ENCODE data around the gene MYO15A.
"Not testable (repeated sequence)": the region's sequence is repeated elsewhere in the genome, so short reads cannot be mapped to it uniquely, and the experiment has no call there.

Gene MYO15A

DNA sequence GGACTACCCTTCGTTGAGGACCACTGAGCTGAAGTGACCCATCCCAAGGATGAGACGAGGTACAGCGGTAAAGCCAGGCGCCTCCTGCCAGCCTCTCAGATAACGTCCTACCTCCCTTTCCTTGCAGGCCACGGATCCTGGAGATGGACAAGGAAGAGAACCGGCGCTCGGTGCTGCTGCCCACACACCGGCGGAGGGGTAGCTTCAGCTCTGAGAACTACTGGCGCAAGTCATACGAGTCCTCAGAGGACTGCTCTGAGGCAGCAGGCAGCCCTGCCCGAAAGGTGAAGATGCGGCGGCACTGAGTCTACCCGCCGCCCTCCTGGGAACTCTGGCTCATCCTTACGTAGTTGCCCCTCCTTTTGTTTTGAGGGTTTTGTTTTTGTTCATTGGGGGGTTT is 99.5 kb downstream of the MYO15A start:
- FAIRE-seq (no peak), DNase-seq (ENCODE audit: low spot score) (no peak)

DNA sequence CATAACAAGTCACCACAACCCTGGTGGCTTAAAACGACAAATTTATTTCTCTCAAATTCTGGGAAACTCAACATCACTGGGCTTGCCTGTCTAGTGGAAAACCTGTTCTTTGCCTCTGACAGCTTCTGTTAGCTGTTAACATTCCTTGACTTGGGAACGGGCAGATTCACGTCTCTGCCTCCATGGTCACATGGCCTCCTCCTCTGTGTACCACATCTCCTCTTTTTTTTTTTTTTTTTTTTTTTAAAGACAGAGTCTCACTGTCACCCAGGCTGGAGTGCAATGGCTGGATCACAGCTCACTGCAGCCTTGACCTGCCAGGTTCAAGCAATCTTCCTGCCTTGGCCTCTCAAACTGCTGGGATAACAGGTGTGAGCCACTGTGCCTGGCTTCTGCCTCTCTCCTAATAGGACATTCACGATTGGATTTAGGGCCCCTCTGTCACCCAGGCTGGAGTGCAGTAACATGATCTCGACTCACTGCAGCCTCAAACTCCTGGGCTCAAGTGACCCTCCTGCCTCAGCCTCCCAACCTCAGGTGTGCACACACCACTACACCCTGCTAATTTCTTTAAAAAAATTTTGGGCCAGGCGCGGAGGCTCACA is 105.2 kb downstream of the MYO15A start:
- no peak for FAIRE-seq
- no peak for DNase-seq (ENCODE audit: low spot score)

GRCh38 chr17:18216906-18217305 is 108.3 kb downstream of the MYO15A start:
- DNase-seq (ENCODE audit: low spot score); FAIRE-seq: not testable (repeated sequence)

DNA sequence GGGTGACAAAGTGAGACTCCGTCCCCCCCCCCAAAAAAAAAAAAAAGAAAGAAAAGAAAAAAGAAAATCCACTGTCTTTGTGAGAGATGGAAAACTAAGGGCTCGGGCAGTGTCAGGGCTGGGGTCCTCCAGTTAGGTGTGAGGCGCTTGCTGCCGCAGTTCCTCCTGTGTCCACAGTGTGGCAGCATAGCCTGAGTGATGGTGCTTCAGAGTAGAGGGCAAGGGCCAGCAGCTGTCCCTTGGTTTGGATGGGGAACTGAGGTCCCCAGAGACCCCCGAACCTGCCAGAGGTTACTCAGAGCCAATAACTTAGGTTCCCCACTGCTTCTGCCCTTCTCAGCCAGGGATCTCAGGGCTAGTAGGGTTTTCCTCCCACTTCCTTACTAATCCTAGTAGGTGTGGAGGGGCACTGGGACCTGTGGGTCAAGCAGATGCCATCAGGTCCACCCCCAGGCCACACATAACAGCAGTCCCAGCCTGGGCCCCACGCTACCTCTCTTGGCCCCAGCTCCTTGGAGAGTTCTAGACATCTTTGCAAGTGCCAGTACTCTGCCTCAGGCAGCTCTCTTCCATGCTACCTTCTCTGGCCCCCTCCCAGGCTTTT is 109.0 kb downstream of the MYO15A start:
- FAIRE-seq: no peak

DNA sequence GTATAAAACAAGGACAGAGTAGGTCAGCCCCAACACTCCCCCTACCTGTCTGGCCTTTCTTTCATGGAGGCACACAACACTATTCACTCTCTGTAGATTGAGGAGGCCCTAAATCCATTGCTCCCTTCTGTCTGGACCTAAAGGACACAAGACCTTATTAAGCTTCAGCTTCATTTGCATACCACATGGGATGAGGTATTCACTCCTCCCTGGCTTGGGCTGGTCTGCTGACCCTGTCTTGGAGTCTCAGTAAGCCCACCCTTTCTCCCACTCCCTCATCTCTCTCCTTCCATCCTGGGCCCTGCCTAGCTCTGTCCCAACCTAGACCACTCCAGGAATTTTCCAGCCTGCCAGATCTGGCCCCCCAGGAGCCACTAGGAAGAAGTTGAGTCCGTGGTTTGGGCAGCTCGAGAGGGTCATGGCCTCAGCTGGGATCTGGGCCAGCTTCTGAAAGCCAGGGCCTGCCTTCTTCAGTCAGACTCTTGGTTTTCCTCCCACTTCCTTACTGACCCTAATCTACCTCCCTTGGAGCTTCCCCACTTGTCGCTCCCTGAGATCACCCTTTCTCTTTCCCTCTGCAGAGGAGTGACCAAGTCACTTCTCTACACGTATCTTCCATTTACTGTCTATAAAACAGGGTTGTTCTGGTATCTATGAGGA is 110.3 kb downstream of the MYO15A start:
- FAIRE-seq (peak; percentile 77), DNase-seq (ENCODE audit: low spot score) (peak; percentile 30)

More for the DNA sequence above, 109.0 kb downstream of the MYO15A start:
- DNase-seq (ENCODE audit: low spot score): peak; percentile 24

GRCh38 chr17:18224053-18224386 is 115.5 kb downstream of the MYO15A start:
- FAIRE-seq: no peak

DNA sequence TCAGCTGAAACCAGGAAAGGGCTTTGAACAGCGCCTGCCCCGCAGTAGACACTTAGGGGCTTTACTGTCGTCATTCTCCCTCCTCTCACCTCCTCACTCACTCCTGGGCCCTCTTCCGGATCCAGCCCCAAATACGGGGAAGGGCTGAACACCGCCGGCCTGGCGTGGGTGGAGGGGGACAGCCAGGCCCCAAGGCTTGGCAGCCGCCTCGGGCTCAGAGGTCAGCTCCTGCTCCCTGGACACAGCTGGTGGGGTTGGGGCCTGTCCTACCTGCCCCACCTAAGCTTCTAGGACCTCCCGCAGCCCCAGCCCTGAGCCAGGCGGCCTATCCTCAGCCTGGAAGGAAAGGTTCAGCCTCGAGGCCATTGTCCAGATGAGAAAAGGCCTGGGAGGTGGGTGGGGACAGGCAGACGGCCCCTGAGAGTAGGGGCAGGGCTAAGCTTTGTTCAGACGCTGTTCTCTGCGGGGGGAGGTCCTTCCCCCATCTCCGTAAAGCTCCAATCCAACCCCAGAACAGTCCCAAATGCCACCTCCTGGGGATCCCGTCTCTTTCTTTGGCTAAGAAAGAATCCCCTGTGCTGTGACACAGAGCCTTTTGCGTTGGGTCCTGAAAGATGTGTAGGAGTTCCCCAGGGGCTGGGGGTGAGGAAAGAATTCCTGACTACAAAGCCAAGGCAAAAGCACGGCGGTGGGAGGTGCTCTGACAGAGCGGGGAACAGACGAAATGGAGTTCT is 116.0 kb downstream of the MYO15A start:
- DNase-seq (ENCODE audit: low spot score) (no peak), FAIRE-seq (no peak)

More at GRCh38 chr17:18224053-18224386, 115.5 kb downstream of the MYO15A start:
- no peak for DNase-seq (ENCODE audit: low spot score)

DNA sequence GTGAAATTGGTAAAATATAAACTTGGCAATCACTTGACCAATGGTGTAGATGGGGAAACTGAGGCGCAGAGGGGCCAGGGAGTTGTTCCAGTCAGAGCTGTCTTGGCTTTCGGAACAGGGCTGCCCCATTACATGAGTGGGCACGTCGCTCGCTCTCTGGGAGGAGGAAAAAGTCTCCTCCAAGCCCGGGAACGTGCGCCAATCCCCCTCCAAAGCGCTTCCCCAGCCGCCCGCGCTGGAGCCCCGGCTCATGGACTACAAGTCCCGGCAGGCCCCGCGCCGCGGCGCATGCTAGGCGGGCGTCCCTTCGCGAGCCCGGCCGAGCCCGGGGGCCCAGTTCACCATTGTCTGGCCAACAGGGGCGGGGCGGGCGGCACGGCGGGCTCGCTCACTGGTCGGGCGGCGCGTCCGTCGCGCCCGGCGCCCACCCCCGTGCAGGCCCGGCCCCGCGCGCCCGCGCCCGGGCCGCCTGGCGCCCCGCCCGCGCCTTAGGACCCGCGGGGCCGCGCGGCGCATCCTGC is 116.6 kb downstream of the MYO15A start, which contains the start of gene LLGL1:
Gene LLGL1, plus strand, starts transcription at position 515 of the 521 bp plus-strand sequence. CDS start 48 bp downstream, outside the sequence.
- peak; percentile 75 for DNase-seq (ENCODE audit: low spot score)
- FAIRE-seq: no peak

DNA sequence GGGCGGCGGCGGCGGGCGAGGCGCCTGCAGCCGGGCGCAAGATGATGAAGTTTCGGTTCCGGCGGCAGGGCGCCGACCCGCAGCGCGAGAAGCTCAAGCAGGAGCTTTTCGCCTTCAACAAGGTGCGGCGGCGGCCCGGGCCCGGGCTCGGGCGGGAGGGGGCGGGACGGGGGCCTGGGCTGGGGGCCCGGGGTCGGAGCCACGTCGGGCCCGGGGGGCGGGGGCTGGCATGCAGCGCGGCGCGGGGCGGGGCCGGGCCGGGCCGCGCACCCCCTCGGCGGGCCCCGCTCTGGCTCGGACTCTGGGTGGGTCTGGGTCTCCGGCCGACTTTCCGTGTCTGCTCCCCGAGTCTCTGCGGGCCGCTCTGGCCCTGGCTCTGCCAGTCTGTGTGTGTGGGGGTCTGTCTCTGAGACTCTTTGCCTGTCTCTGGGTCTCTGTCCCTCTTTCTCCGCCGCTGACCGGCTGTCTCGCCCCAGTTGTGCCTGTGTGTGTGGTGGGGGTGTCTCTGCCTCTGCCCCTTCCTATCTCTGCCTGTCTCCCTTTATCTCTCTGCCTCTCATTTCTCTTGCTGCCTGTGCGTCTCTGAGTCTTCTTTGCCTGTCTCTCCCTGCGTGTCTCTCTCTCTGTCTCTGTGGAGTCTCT is 117.2 kb downstream of the MYO15A start:
- FAIRE-seq (no peak), DNase-seq (ENCODE audit: low spot score) (no peak)

GRCh38 chr17:18226284-18226945 is 117.9 kb downstream of the MYO15A start:
- DNase-seq (ENCODE audit: low spot score) (no peak), FAIRE-seq (no peak)

- no peak for DNase-seq (ENCODE audit: low spot score)
- FAIRE-seq: no peak
These were observed 119.1 kb downstream of the MYO15A start for GRCh38 chr17:18227635-18228034.

DNA sequence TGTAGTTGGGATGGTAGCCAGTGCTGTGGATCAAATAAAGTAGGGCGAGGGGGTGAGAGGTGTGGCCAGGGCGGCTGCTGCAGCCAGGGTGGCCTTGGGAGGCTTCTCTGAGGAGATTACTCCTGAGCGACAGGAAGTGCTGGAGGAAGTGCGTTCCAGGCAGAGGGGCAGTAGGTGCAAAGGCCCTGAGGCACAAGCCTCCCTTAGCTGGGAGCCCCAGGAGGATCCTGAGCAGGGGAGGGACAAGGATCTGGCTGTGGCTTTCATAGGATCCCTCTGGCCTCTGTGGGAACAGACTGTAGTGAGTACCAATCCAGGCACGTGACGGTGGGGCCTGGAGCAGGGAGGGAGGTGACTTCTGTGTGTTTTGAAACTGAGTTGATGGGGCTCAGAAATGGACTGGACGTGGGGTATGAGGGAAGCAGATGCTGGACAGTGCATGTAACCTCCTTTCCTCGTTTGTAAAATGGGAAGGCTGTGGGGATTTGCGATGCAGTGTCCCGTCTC is 119.7 kb downstream of the MYO15A start:
- FAIRE-seq (no peak), DNase-seq (ENCODE audit: low spot score) (no peak)

- no peak for FAIRE-seq
- DNase-seq (ENCODE audit: low spot score): no peak
These were observed 120.7 kb downstream of the MYO15A start for GRCh38 chr17:18229254-18229653.

All from RCC 7860 (cell line).